MG63 (cell line): ENCODE results near the gene NELL2. TPM values are rescaled to one million over a fixed set of nuclear protein-coding genes. Genes with fewer than 3 reads are reported as not detected.

Source experiments
- DNase-seq: peaks from one replicate; pipeline ENCODE4 v3.0.0-alpha.2; 2020
- H3K27me3 ChIP-seq: fragments of 250-450 bp; sonication (Bioruptor Pico); 2 replicates; pipeline ENCODE4 v1.5.1; 2020; ENCODE audit warnings: mild to moderate bottlenecking, moderate library complexity
- H3K36me3 ChIP-seq: fragments of 250-450 bp; sonication (Bioruptor Pico); 2 replicates; pipeline ENCODE4 v1.5.1; 2020; ENCODE audit warnings: mild to moderate bottlenecking, moderate library complexity
- H3K4me3 ChIP-seq: fragments of 250-450 bp; sonication (Bioruptor Pico); 2 replicates; pipeline ENCODE4 v1.5.1; 2020; ENCODE audit warnings: mild to moderate bottlenecking, moderate library complexity
- H3K9me3 ChIP-seq: fragments of 250-450 bp; sonication (Bioruptor Pico); 2 replicates; pipeline ENCODE4 v1.5.1; 2020; ENCODE audit warnings: mild to moderate bottlenecking, moderate library complexity
- total RNA-seq: library from RNA; depleted of rRNA; stranded (reverse); fragments of >200 nt; shearing (Covaris generic); gene quantifications from 2 replicates; pipeline ENCODE4 v1.2.3, GENCODE V29; 2014; ENCODE audit warnings: low replicate concordance

NELL2 gene
- total RNA-seq, 1 experiment from 2014 or later = 3.8 TPM

DNA sequence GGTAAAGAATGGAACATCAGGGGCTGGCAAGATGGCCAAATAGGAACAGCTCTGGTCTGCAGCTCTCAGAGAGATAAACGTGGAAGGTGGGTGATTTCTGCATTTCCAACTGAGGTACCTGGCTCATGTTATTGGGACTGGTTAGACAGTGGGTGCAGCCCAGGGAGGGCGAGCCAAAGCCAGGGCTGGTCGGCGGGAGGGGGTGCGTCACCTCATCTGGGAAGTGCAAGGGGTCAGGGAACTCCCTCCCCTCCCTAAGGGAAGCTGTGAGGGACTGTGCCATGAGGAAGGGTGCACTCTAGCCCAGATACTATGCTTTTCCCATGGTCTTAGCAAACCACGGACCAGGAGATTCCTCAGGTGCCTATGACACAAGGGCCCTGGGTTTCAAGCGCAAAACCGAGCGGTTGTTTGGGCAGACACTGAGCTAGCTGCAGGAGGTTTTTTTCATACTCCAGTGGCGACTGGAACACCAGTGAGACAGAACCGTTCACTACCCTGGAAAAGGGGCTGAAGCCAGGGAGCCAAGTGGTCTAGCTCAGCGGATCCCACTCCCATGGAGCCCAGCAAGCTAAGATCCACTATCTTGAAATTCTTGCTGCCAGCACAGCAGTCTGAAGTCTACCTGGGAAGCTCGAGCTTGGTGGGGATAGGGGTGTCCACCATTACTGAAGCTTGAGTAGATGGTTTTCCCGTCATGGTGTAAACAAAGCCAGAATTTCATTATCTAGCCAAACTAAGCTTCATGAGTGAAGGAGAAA is 317.6 kb downstream of the NELL2 start:
- Histone ChIP-seq H3K9me3 (no peaks in the 10 kb centered on the region), H3K27me3 (no peaks in the 10 kb centered on the region), H3K36me3 (no peaks in the 10 kb centered on the region), H3K4me3 (no peak overlapping the region)
- no peak for DNase-seq

DNA sequence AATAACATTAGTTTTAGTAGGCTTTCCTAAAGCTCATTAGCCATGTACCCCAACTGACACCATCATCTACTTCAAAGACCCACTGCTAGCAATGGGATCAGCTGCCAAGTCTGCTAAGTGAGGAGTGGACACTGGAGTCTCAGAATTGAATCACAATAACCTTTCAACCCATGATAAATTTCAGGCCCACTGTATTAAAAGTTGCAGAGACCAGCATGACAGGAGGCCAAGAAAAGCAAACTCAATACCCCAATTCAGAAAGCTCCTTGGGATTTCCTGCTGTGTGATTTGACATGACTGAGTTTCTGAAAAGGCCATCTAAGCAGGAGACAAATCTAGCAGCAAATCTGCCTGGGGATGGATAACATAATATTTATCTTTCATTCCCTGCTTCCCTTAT is 320.7 kb downstream of the NELL2 start:
- Histone ChIP-seq H3K9me3 (no peaks in the 10 kb centered on the region), H3K4me3 (no peak overlapping the region), H3K27me3 (no peaks in the 10 kb centered on the region), H3K36me3 (no peaks in the 10 kb centered on the region)
- no peak for DNase-seq

DNA sequence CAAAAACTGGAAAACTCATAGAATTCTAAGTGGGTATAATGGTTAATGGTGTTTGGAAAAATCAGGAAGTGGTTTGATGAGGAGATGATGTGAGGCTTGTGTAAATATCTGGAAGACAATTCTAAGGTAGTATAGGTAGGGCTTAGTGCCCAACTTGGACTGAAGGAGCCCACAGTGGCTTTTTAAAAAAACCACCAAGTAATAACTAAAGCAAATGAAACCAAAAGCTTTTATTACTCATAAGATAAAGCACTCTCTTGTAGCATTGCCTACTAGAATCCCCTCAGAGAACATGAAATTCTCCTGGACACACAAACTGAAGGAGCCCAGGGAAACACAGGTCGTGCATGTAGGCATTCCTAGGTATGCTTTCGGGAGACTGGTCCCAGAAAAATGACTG is 324.5 kb downstream of the NELL2 start:
- Histone ChIP-seq H3K9me3 (no peaks in the 10 kb centered on the region), H3K27me3 (no peaks in the 10 kb centered on the region), H3K4me3 (no peak overlapping the region), H3K36me3 (no peaks in the 10 kb centered on the region)
- no peak for DNase-seq

DNA sequence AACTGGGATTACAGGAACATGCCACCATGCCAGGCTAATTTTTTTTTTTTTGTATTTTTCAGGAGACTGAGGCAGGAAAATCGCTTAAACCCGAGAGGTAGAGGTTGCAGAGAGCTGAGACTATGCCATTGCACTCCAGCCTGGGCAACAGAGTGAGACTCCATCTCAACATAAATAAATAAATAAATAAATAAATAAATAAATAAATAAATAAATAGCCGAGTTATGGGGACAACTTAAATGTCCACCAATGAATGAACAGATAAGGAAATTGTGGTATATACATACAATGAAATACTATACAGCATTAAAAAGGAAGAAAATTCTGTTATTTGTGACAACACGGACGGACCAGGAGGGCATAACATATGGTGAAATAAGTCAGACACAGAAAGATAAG is 325.7 kb downstream of the NELL2 start:
- Histone ChIP-seq H3K4me3 (no peak overlapping the region), H3K27me3 (no peaks in the 10 kb centered on the region), H3K36me3 (no peaks in the 10 kb centered on the region), H3K9me3 (no peaks in the 10 kb centered on the region)
- DNase-seq = no peak

DNA sequence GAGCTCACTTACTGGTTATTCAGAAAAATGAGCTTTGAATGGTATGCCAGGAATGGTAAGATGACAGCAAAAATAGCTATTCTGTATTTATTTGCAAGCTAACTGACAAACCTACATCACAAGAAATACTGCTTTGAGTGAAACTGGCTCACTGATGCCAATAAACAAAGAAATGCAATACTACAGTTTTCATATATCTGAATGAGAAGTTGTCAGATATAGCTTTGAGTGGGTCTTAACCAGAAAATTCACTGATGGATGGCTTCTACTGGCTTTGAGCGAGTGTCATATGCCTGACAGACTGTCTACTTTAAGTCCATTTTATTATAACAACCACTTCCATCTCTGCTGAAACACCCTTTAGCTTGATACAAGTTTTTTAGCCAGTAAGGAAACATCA is 330.1 kb downstream of the NELL2 start:
- no peaks in the 10 kb centered on the region for H3K36me3 ChIP-seq
- no peak overlapping the region for H3K4me3 ChIP-seq
- no peaks in the 10 kb centered on the region for H3K9me3 ChIP-seq
- DNase-seq = no peak
- no peaks in the 10 kb centered on the region for H3K27me3 ChIP-seq

DNA sequence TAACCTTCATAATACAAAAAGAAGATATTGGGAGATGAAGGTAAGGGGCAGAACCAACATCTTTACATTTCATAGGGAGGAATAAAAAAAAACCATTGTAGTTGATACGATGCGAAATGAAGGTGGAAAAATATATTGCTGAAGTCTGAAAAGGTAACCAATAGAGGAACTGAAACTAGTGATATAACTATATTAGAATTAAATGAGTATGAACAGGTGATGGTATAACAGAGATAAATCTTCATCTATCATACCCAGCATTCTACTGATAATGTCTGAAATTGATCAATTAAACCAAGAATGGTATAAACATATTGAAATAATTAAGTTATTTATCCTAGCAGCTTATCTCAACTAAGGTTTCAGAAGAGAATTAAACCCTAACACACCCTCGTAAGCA is 332.1 kb downstream of the NELL2 start:
- no peaks in the 10 kb centered on the region for H3K27me3 ChIP-seq
- no peaks in the 10 kb centered on the region for H3K9me3 ChIP-seq
- DNase-seq = no peak
- H3K36me3 ChIP-seq = no peaks in the 10 kb centered on the region
- H3K4me3 ChIP-seq = no peak overlapping the region

DNA sequence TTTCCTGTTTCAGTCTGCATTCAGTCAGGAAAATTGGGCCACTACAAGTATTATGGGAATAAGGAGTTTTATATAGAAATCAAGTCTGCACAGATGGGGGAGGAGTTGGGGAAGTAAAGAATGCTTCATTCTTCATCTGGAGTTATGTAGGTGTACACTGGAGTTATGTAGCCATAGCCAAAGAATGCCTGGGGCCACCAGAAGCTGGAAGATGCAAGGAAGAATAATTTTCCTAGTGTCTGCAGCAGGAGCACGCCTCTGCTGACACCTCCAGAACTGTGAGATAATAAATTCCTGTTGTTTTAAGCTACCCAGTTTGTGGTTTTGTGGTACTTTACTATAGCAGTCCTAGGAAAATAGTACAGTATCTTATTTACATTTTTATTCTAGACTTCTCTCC is 333.4 kb downstream of the NELL2 start:
- H3K36me3 ChIP-seq = no peaks in the 10 kb centered on the region
- no peak for DNase-seq
- H3K27me3 ChIP-seq = no peaks in the 10 kb centered on the region
- no peaks in the 10 kb centered on the region for H3K9me3 ChIP-seq
- H3K4me3 ChIP-seq = no peak overlapping the region

DNA sequence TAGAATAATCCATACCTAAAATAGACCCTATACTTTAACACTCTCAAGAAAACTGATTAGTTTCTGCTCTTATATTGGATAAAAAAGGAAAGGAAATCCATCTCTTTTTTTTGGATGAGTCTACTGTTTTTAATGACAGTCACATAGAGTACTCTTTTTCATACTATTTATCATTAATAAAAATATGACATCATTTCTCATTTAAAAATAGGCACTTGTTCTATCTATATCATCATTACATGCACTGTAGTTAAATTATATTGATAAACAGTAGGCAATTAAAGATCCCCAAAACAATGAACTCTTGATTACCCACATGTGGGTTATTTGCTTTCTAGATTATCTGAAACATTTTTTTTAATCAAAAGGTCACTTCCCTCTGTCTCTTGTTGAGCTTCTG is 338.8 kb downstream of the NELL2 start:
- no peaks in the 10 kb centered on the region for H3K9me3 ChIP-seq
- no peaks in the 10 kb centered on the region for H3K36me3 ChIP-seq
- H3K27me3 ChIP-seq = no peaks in the 10 kb centered on the region
- no peak overlapping the region for H3K4me3 ChIP-seq
- DNase-seq = no peak

DNA sequence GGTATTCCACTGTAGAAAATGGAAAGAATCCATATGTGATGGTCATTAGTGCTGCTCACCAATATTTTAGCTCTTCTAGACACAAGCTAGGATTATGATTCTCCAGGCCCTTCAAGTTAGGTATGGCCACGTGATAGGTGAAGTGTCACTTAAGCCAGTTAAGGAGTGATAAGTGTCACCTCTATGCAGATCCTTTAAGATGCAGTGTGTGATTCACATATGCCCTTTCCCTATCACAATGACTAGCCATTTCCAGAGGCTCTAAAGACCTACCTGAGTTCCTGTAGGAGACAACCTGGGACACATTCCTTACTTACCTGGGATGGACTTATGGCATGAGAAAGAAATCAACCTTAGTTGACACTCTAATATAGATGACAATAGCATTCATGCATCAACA is 343.2 kb downstream of the NELL2 start:
- no peaks in the 10 kb centered on the region for H3K9me3 ChIP-seq
- no peaks in the 10 kb centered on the region for H3K27me3 ChIP-seq
- no peaks in the 10 kb centered on the region for H3K36me3 ChIP-seq
- DNase-seq = no peak
- no peak overlapping the region for H3K4me3 ChIP-seq

DNA sequence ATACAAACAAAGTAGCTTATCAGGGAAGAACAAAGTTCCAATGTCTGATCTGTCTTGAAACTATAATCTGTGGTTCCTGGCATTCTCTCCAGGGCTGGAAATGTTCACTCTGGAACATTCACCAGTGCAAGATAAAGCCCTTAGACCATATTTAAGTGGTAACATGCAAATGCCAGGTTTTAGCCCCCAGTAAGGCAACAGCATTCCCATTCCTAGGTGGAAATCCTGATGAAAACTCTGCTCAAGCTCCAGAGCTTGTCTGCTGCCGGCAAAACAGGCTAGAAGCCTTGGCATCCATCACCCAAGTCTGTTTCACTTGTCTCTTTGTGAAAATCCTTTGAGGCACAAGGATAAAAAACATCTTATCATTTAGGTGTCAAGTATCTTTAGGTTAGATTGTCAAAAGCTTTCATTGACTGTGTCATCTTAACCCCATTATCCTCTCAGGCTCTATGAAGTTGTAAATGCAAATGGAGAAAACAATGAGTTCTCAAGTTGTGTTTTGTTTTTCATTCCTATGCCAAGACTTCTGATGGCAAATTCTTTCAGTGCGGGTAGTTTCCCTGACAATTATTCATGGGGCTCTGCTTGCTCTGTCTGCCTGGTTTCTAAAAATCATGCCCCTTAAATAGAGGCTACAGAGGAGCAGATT is 344.7 kb downstream of the NELL2 start:
- DNase-seq = no peak
- no peaks in the 10 kb centered on the region for H3K36me3 ChIP-seq
- H3K27me3 ChIP-seq = no peaks in the 10 kb centered on the region
- no peak overlapping the region for H3K4me3 ChIP-seq
- no peaks in the 10 kb centered on the region for H3K9me3 ChIP-seq

DNA sequence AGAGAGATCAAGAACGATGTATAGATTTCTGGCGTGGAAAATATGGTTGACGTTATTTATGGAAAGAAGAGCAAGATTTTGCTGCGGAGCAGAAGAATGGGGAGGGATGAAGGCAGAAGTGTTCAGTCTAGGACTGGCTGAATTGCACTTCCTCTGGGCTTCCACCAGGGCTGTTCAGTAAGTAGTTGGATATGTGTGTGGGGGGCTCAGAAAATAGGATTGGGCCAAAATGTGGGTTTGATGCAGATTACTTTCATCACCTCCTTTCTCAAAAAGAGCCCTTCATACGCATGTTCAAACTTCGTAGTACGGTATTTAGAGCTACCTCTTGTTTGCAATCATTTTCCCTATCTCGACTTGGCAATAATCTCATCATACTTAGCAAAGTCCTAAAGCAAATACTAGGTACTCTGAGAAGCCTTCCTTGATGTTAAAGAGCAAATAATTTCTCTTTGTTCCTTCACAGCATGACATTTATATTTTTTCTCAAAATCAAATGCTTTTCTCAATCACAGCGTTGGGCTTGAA is 349.4 kb downstream of the NELL2 start:
- DNase-seq = no peak
- H3K9me3 ChIP-seq = no peaks in the 10 kb centered on the region

DNA sequence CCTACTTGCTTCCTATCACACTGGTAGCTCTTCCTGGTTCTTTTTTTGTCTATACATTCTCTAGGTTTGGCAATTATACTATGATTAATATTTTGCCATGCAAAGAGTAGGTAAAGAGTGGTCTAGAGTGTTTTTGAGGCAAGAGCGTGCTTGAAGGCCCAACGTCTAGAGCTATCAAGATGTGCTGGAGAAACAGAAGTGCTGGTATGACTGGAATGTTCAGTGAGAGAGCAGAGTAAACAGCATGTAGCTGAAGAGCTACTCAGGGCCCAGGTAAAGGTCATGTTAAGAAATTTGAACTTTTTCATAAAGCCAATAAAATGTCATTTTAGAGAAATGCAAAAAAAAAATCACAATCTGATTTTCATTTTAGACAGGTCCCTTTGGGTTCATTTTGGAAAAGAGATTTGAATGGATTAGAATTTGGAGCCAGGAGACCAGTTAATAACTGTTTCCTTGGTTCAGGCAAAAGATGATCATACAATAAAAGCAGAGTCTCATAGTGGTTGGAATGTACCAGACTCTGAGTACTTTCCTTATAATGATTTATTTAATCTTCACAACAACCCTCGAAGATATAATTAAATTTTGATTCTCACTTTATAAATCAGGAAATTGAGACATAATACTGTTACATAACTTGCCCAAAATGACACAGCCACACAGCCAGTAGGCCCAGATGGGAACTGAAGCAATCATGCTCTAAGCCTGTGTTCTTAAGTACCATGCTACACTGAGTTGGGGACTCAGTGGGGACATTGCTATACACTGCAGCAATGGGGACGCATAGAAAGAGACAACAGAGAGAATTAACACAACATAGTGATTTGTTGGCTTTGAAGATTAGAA is 350.1 kb downstream of the NELL2 start:
- no peaks in the 10 kb centered on the region for H3K9me3 ChIP-seq
- DNase-seq = no peak
- H3K27me3 ChIP-seq = no peaks in the 10 kb centered on the region
- H3K4me3 ChIP-seq = no peak overlapping the region
- H3K36me3 ChIP-seq = no peaks in the 10 kb centered on the region

More for the DNA sequence above, 349.4 kb downstream of the NELL2 start:
- Histone ChIP-seq H3K36me3 (no peaks in the 10 kb centered on the region), H3K27me3 (no peaks in the 10 kb centered on the region), H3K4me3 (no peak overlapping the region)

DNA sequence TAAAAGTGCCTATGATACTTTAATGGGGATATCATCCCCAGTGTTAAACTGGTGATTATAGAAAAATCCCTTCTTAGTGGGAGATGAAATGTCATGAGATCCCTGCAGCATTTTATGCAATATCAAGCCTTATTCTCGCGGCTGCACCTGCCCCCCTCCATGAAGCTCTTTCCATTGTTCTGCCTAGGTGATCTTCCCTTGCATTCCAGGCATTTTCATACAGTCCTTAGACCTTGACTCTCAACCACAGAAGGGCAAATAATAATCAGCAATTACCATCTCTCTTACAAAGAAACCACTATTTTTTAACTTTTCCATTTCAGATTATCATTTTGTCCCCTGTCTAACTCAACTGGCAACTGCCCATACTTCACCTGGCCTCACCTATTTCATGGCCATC is 352.3 kb downstream of the NELL2 start:
- no peak for DNase-seq

DNA sequence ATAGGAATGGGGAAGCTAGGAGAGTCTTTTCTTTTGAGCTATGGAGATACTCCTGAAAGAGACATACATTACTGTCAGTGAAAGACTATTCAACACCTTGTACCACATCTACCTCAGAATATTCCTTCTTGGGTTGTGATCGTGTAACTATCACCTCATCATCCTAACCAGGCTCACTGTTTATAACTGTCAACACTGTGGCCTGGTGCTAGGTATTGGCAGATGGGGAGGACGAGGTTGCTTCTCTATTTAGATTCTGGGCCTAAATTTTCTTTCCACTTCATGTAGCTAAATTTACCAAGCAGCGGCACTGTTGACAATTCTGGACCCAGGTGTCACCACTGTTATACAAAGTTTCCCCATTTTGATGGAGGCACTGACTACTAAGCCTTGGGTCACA is 354.4 kb downstream of the NELL2 start:
- no peak for DNase-seq
- Histone ChIP-seq H3K36me3 (no peaks in the 10 kb centered on the region), H3K9me3 (no peaks in the 10 kb centered on the region), H3K27me3 (no peaks in the 10 kb centered on the region), H3K4me3 (no peak overlapping the region)

More for the DNA sequence above, 352.3 kb downstream of the NELL2 start:
- no peaks in the 10 kb centered on the region for H3K27me3 ChIP-seq
- H3K4me3 ChIP-seq = no peak overlapping the region
- no peaks in the 10 kb centered on the region for H3K9me3 ChIP-seq
- H3K36me3 ChIP-seq = no peaks in the 10 kb centered on the region

DNA sequence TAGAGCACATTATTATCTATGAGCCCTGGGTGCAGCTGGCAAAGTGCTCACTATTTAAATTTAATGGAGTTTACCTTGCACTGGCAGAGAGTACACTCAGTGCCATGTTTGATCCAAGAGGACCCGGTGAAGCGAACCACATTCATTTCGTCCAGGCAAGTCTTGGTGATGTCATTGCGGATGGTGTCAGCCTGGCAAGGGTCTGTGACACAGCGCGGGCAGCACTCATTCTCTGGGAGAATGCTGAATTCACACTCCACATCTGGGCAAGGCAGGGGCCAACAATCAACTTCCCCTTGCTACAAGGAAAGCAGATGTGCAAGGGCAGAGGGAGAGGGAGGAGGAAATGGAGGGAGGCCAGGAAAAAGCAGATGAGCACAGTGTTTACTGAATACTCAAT is 356.2 kb downstream of the NELL2 start:
- Histone ChIP-seq H3K4me3 (no peak overlapping the region), H3K36me3 (no peaks in the 10 kb centered on the region), H3K27me3 (no peaks in the 10 kb centered on the region), H3K9me3 (no peaks in the 10 kb centered on the region)
- no peak for DNase-seq

DNA sequence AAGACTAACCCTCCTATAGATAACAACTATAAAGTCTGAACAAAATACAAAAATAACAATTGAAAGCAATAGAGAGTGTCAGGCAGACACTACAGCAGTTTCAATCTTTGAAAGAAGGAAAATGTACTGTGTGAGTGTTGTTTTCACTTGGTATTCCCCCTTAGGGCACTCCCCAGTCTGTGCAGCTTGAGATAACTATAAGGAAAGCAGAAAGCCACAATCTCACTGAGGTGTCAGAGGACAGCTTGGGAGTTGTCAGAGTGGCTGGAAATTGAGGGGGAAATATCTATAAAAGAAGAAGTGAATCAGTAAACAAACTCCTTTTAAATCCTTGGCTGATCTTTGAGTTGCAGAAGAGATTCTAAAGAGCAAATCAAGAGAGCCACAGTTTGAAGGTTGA is 364.8 kb downstream of the NELL2 start:
- H3K36me3 ChIP-seq = no peaks in the 10 kb centered on the region
- DNase-seq = no peak
- no peak overlapping the region for H3K4me3 ChIP-seq
- no peaks in the 10 kb centered on the region for H3K9me3 ChIP-seq
- no peaks in the 10 kb centered on the region for H3K27me3 ChIP-seq

DNA sequence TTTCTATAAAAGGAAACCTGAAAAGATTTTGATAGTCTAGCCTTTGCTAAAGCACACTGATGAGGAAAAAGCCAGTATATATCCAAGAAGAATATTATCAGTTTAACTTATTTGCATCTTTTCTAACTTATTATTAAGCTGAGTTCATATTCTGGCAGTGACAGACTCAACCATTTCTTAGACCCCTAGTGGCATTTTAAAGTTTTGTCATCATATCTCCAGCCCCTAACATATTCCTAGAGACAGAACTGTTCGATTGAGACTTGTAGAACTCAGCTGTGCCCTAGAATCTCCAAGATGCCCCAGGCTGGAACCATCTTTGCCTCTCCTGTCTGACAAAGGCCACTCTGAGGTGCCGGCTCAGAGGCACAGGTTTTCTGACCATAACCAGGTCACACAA is 365.6 kb downstream of the NELL2 start:
- no peaks in the 10 kb centered on the region for H3K27me3 ChIP-seq
- no peak overlapping the region for H3K4me3 ChIP-seq
- H3K9me3 ChIP-seq = no peaks in the 10 kb centered on the region
- no peaks in the 10 kb centered on the region for H3K36me3 ChIP-seq
- DNase-seq = no peak
